Gastroesophageal sphincter (tissue), 4 donors: Measurements from ENCODE around the gene PPA1. TPM values are rescaled to one million over a fixed set of nuclear protein-coding genes. Genes with fewer than 3 reads are reported as not detected.
"Not testable (repeated sequence)": the region's sequence is repeated elsewhere in the genome, so short reads cannot be mapped to it uniquely, and the experiment has no call there.

Experiments used
- ATAC-seq: fragments of 150-250 bp; one replicate; pipeline ENCODE4 v1.9.1; 2016; ENCODE audit warnings: mild to moderate bottlenecking, moderate library complexity
- H3K27ac ChIP-seq, 4 donors: fragments of 200-600 bp; sonication (generic) in 3 of 4; 1 replicate in 3 of 4; 2 replicates in 1 of 4; pipeline ENCODE4 v1.5.1; 2016 to 2019
- H3K27me3 ChIP-seq: fragments of 200-600 bp; sonication (generic); one replicate; pipeline ENCODE4 v1.5.1; 2019
- H3K36me3 ChIP-seq, 2 donors: fragments of 200-600 bp; sonication (generic); one replicate each; pipeline ENCODE4 v1.5.1; 2019; ENCODE audit warnings: control low read depth in 1 of 2
- H3K4me1 ChIP-seq, 3 donors: fragments of 200-600 bp; sonication (generic); 1 replicate in 2 of 3; 2 replicates in 1 of 3; pipeline ENCODE4 v1.5.1; 2016 to 2019; ENCODE audit warnings: control low read depth in 2 of 3
- H3K4me3 ChIP-seq, 2 donors: fragments of 200-600 bp; sonication (generic); one replicate each; pipeline ENCODE4 v1.5.1; 2019; ENCODE audit warnings: mild to moderate bottlenecking in 1 of 2, moderate library complexity in 1 of 2
- H3K9me3 ChIP-seq, 3 donors: fragments of 200-600 bp; sonication (generic); one replicate each; pipeline ENCODE4 v1.5.1; 2017 to 2019; ENCODE audit warnings: control low read depth in 2 of 3
- EP300 ChIP-seq: sonication (generic); formaldehyde crosslinking; IDR thresholded peaks from one replicate; pipeline ENCODE4 v1.6.1; 2017; ENCODE audit warnings: antibody characterized with exemption, mild to moderate bottlenecking
- POLR2A ChIP-seq, 2 donors: fragments of 450-650 bp; IDR thresholded peaks; one replicate each; pipeline ENCODE4 v1.6.1; 2017; ENCODE audit warnings: antibody characterized with exemption in 2 of 2, mild to moderate bottlenecking in 2 of 2, moderate library complexity in 1 of 2
- POLR2AphosphoS5 ChIP-seq: sonication (generic); formaldehyde crosslinking; IDR thresholded peaks from one replicate; pipeline ENCODE4 v1.6.1; 2017; ENCODE audit warnings: antibody characterized with exemption
- WGBS, 2 donors: methylation state at CpG; one replicate each; pipeline ENCODE4 v1.1.5; 2018; ENCODE audit warnings: low coverage in 1 of 2; 5-methylcytosine and 5-hydroxymethylcytosine counted together
- total RNA-seq, 4 donors: library from RNA; depleted of rRNA; stranded (reverse); fragments of >200 nt; gene quantifications; one replicate each; pipeline ENCODE4 v1.1.0, GENCODE V29; 2016
- TF ChIP-seq, protein P1 (sequence below), 4 experiments: fragments of 200-600 bp in 2 of 4; fragments of 450-650 bp in 2 of 4; sonication (generic) in 1 of 4; IDR thresholded peaks; one replicate each; pipeline ENCODE4 v1.5.1; 2017 to 2019; ENCODE audit warnings: antibody characterized with exemption in 4 of 4, mild to moderate bottlenecking in 2 of 4, moderate library complexity in 2 of 4

Gene PPA1
- total RNA-seq, 4 donors from 2014 or later: 45.0 to 91.4 (median 78.6) TPM

DNA sequence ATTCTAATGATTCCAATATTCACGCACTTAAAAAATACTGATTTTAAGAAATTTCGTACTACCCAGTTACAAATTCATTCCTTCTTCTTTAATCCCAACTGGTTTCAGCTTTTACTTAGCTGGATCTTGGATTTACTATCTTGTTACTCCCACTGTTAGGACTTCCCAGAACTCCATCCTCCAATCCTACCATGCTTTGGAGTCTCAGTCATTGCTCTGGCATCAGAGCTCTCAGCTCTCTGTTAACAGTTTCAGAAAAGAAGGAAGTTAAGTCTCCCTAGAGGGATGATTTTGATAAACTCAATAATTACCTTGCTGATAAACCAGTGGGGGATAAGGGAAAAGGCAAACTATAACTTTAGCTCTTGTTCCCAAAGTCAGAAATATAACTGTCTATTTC lies 9.5 kb downstream of the PPA1 start:
- Histone ChIP-seq H3K4me1 (peaks cover 0 to 29% (median 3%) of the 10 kb centered on the region in 3 donors), H3K27ac (peak overlapping the region in 1 of 4 donors; percentile 20), H3K9me3 (no peaks in the 10 kb centered on the region), H3K36me3 (peaks cover 0 to 3% of the 10 kb centered on the region in 2 donors), H3K4me3 (no peak overlapping the region), H3K27me3 (no peaks in the 10 kb centered on the region)
- no peak for TF ChIP-seq POLR2AphosphoS5
- no peak for TF ChIP-seq POLR2A (IDR thresholded peaks at IDR 0.05)
- TF ChIP-seq EP300: no peak
- TF ChIP-seq, protein P1, sequence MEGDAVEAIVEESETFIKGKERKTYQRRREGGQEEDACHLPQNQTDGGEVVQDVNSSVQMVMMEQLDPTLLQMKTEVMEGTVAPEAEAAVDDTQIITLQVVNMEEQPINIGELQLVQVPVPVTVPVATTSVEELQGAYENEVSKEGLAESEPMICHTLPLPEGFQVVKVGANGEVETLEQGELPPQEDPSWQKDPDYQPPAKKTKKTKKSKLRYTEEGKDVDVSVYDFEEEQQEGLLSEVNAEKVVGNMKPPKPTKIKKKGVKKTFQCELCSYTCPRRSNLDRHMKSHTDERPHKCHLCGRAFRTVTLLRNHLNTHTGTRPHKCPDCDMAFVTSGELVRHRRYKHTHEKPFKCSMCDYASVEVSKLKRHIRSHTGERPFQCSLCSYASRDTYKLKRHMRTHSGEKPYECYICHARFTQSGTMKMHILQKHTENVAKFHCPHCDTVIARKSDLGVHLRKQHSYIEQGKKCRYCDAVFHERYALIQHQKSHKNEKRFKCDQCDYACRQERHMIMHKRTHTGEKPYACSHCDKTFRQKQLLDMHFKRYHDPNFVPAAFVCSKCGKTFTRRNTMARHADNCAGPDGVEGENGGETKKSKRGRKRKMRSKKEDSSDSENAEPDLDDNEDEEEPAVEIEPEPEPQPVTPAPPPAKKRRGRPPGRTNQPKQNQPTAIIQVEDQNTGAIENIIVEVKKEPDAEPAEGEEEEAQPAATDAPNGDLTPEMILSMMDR (IDR thresholded peaks at IDR 0.05): no peak
- 84 to 100% methylated on average over 2 of the region's 2 CpGs for WGBS, 2 donors
- ATAC-seq: no peak

DNA sequence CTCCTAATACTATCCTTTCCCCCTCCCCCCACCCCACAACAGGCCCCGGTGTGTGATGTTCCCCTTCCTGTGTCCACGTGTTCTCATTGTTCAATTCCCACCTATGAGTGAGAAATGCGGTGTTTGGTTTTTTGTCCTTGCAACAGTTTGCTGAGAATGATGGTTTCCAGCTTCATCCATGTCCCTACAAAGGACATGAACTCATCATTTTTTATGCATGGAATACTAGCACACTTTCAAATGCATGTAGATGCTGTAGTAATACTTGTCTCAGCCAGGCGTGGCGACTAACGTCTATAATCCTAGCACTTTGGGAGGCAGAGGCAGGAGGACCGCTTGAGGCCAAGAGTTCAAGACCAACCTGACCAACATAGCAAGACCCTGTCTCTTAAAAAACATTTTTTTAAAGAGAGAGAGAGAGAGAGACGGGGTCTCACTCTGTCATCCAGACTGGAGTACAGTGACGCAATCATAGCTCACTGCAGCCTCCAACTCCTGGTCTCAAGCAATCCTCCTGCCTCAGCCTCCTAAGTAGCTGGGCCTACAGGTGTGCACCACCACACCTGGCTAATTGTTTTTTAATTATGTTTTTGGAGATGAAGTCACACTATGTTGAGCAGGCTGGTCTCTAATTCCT lies 10.3 kb downstream of the PPA1 start:
- ATAC-seq, H3K9me3 ChIP-seq, H3K27me3 ChIP-seq, H3K4me3 ChIP-seq, H3K36me3 ChIP-seq: not testable (repeated sequence)
- Histone ChIP-seq H3K27ac (peak overlapping the region in 1 of 4 donors; percentile 20), H3K4me1 (peaks cover 0 to 21% (median 2%) of the 10 kb centered on the region in 3 donors)
- WGBS, 2 donors: 70 to 81% methylated on average over 4 to 5 of the region's 9 CpGs

DNA sequence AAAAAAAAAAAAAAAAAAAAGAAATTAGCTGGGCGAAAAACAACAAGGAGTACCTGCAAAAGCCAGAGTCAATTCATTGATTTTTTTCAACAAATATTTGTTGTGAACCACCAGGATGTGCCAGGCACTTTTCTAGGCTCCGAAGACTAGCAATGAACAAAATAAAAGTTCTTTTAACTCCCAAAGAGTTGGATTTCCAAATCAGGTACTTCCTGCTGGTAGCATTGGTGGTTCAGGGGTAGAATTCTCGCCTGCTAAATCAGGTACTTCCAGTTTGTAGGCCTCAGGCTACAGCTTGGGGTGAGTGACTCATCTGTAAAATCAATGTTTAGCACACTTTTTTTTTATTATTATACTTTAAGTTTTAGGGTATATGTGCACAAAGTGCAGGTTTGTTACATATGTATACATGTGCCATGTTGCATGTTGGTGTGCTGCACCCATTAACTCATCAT lies 10.9 kb downstream of the PPA1 start:
- Histone ChIP-seq H3K4me1 (peaks cover 0 to 15% (median 0%) of the 10 kb centered on the region in 3 donors), H3K9me3 (no peaks in the 10 kb centered on the region), H3K4me3 (no peak overlapping the region), H3K27me3 (no peaks in the 10 kb centered on the region), H3K36me3 (peaks cover 0 to 15% of the 10 kb centered on the region in 2 donors), H3K27ac (no peak overlapping the region)
- ATAC-seq: no peak
- TF ChIP-seq POLR2AphosphoS5 (no peak), POLR2A (IDR thresholded peaks at IDR 0.05) (no peak), EP300 (no peak)
- TF ChIP-seq, protein P1 (IDR thresholded peaks at IDR 0.05): no peak
- WGBS, 2 donors: 88 to 94% methylated on average over 3 of the region's 3 CpGs

DNA sequence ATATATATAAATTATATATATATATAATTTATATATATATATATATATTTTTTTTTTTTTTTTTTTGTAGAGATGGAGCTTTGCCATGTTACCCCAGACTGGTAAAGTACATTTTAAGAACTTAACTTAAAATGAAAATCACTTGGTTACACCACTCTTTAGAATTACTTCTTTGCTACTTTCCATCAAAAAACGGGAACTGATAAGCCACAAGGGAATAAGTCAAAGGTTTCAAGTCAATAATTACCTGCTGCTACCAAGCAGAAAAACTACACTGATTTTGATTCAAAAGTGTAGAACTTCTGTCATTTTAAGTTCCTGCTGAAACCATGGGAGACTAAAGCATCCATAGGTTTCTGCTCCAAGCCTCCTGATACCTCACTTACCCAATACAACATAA lies 12.2 kb downstream of the PPA1 start:
- Histone ChIP-seq H3K27ac (peak overlapping the region; percentile 25 to 53 (median 32)), H3K4me1 (peaks cover 0 to 14% (median 0%) of the 10 kb centered on the region in 3 donors), H3K4me3 (no peak overlapping the region), H3K27me3 (no peaks in the 10 kb centered on the region), H3K36me3 (peaks cover 0 to 28% of the 10 kb centered on the region in 2 donors), H3K9me3 (no peaks in the 10 kb centered on the region)
- no peak for TF ChIP-seq POLR2A (IDR thresholded peaks at IDR 0.05)
- TF ChIP-seq, protein P1 (IDR thresholded peaks at IDR 0.05): no peak
- TF ChIP-seq POLR2AphosphoS5: no peak
- TF ChIP-seq EP300: no peak
- ATAC-seq: no peak
- 13 to 35% methylated on average over 1 of the region's 1 CpG for WGBS, 2 donors

DNA sequence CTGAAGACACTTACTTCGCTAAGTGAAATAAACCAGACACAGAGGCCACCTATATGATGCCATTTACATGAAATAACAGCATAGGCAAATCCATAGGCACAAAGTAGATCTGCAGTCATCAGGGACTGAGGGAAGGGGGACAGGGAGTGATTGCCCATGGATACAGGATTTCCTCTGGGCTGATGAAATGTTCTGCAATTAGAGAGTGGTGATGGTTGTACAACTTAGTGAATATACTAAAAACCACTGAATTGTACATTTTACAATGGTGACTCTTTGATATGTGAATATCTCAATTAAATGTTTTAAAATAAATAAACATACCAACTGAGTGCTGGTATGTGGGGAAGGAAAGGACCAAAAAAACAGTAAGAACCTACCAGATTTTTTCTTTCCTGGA lies 20.4 kb downstream of the PPA1 start:
- no peak for ATAC-seq
- H3K9me3 ChIP-seq: no peaks in the 10 kb centered on the region
- peaks cover 4 to 99% of the 10 kb centered on the region in 2 donors for H3K36me3 ChIP-seq
- TF ChIP-seq POLR2AphosphoS5: no peak
- TF ChIP-seq, protein P1 (IDR thresholded peaks at IDR 0.05): no peak
- no peak for TF ChIP-seq POLR2A (IDR thresholded peaks at IDR 0.05)
- no peak for TF ChIP-seq EP300
- H3K4me1 ChIP-seq: no peaks in the 10 kb centered on the region
- no peaks in the 10 kb centered on the region for H3K27me3 ChIP-seq
- H3K27ac ChIP-seq: no peak overlapping the region
- 100% methylated on average over 1 of the region's 1 CpG for WGBS, 2 donors
- H3K4me3 ChIP-seq: no peak overlapping the region
